ENCODE measurements around the gene AP1G2.
"Not testable (repeated sequence)": the region's sequence is repeated elsewhere in the genome, so short reads cannot be mapped to it uniquely, and the experiment has no call there.

The AP1G2 gene, protein sequence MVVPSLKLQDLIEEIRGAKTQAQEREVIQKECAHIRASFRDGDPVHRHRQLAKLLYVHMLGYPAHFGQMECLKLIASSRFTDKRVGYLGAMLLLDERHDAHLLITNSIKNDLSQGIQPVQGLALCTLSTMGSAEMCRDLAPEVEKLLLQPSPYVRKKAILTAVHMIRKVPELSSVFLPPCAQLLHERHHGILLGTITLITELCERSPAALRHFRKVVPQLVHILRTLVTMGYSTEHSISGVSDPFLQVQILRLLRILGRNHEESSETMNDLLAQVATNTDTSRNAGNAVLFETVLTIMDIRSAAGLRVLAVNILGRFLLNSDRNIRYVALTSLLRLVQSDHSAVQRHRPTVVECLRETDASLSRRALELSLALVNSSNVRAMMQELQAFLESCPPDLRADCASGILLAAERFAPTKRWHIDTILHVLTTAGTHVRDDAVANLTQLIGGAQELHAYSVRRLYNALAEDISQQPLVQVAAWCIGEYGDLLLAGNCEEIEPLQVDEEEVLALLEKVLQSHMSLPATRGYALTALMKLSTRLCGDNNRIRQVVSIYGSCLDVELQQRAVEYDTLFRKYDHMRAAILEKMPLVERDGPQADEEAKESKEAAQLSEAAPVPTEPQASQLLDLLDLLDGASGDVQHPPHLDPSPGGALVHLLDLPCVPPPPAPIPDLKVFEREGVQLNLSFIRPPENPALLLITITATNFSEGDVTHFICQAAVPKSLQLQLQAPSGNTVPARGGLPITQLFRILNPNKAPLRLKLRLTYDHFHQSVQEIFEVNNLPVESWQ

DNA sequence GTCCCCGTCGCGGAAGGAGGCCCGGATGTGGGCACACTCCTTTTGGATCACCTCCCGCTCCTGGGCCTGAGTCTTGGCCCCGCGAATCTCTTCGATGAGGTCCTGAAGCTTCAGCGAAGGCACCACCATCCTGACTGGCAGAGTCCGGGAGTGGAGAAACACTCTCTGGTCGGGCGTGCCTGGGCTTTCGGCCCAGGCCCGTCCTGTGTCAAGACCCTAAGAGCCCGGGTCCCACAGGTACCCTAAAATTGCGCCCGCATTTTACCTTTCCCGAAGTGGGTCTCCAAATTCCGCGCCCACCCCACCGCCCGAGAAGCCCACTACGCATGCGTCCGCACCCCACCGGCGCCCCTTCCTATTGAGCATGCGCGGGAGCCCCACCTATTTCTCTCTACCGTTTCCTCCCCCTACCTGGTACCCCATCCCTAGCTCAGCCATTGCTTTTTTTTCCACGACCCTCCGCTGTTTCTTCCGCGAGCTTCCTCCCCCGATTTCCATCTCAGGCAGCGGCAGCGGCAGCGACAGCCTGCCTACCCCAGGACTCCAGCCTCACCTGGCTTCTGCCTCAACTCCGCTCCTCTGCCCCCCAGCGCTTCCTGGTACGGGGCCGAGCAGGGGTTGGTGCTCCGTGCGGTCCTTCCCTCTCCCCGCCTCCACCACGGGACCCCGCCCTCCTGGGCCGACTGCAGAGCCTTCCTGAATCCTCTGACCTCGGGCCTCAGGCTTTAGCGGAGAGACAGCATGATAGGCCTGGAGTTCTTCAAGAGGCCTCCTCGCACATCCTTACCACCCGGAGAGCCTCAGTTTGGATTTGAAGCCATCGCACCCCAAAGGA lies at the start of gene AP1G2:
Gene AP1G2 (minus strand): TSS at position 606 of the 835 bp plus-strand sequence. CDS start 477 bp downstream, at position 129.
- DNase-seq: peak; percentile 94

DNA sequence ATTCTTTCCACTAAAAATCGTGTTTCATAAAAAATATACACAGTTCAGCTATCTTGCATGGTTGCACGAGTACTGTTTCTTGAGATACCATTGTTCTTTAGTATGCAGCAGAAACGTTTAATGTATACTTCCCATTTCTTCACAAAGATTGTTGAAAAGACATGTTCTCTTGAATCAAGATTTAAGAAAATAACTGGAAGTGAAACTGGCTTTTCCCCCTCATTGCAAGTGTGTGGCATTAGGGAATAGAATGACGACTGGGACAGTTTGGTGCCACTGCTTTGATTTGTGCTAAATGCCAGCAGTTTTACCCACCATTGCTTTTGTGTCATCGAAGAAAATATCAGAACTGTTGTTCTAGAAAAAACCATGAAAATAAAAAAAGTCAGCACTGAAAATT lies 48.3 kb upstream of the AP1G2 start:
- no peak for DNase-seq

DNA sequence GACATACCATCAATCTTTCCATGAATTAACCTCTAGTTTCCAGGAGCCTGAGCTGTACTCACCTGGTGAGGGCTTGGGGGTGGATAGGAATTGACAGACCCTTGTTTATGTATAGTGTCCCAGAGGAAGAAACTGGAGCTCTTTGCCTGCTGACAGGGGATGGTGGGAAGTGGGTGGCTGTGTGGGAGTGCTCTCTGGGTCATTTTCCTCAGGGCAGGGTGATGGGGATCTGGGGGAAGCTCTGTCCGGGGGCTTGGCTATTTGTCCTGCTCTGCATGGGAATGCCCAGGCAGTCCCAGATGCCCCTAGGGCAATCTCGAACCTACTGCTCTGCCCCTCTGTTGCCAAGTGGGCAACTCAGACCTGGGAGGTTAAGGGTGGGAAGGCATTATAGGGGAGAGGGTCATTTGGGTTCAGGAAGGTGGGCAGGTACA lies 46.8 kb upstream of the AP1G2 start:
- DNase-seq: no peak

DNA sequence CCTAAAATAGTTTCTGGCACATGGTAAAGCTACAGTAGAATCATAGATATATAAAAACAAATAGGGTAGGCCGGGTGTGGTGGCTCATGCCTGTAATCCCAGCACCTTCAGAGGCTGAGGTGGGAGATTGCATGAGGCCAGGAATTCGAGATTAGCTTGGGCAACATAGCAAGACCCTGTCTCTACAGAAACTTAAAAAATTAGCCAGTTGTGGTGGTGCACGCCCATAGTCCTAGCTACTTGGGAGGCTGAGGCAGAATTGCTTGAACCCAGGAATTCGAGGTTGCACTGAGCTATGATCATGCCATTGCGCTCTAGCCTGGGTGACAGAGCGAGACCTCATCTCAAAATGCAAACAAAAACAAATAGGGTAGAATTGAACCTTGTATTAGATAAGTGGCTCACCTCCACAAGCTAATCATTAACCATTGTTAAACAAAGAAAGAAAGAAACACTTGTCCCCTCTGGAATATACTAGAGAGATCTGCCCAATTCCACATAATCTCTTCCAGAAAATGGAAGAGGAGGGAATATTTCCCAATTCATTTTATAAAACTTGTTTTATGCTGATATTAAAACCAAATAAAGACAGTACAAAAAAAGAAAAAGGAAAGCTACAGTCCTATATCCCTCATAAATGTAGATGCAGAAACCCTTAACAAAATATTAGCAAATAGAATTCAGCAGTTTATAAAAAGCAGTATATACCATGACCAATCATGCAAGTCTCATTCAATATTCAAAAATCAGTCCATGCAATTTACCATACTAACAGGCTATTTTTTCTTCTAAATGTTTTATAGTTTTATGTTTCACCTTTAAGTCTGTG lies 45.9 kb upstream of the AP1G2 start:
- no peak for DNase-seq

DNA sequence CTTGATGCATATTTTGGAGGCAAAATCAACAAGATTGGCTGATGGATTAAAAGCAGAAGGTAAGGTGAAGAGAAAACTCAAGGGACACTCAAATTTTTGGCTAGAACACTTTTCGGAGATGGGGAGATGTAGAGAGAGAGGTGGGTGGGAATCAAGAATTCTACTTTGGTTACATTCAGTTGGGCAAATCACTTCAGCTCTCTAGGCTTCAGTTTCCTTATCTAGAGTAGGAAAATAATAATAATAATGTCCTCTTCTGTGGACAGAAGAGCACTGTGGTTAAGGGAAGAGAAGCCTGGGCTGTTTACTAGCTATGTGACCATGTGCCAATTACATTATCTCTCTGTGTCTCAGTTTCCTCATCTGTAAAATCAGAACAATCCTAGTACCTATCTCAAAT lies 45.2 kb upstream of the AP1G2 start:
- no peak for DNase-seq

DNA sequence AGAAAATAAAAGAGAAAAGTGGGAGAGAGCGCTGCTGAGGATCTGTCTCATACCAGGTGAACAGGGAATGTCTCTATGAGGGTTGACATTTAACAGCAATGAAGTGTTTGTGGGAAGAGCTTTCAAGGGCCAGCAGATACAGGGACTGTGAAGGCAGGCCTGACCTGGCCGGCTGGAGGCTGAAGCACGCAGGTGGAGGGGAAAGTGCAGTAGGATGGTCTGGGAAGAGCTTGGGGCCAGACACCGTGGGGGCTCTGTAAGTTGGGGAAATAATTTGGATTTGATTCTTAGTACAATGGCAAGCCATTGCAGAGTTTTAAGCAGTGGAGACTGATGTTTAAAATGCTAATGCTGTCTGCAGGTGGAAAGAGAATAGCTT lies 44.8 kb upstream of the AP1G2 start:
- no peak for DNase-seq

DNA sequence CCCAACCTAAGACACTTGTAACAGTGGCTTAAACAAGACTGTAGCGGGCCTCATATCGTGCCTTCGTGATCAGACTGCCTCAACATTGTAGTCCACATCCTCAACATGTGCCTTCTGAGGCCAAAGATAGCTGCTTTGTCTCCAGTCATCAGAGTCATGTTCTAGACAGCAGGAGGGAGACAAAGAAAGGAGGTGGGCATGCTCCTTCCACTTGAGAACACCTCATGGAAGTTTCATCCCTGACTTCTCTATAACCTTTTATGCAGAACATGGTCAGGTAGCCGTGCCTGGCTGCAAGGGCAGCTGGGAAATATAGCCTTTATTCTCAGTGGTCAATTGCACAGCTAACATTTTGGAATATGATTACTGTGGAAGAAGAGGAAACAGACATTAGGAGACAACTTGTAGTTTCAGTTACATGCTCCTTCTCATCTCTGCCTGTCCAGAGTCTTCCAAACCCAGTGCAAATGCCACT lies 43.3 kb upstream of the AP1G2 start:
- DNase-seq: no peak

DNA sequence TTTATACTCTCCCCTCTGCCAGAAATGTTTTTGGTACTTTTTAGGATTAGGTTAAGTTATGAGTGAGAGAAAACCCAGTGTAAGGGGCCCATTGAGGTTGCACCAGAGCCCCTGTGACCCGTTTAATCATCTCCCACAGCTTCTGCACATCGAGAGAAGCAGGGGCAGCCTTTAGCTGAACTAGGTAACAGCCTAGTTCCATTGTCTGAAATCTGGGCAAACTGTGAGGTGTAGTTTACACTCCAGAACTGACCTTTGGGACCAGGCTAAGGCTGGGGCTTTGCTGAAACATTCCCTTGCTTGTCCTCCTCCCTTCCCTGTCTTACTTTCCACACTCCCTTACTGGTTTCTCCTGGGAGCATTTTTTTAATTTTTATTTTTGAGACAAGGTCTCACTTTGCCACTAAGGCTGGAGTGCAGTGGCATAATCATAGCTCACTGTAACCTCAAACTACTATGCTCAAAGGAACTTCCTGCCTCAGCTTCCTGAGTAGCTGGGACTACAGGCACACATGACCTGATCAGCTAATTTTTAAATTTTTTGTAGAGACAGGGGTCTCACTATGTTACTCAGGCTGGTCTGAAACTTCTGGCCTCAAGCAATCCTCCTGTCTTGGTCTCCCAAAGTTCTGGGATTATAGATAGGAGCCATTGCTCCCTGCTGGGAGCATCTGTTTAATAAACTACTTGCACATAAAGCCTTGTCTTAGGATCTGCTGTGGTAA lies 42.7 kb upstream of the AP1G2 start:
- DNase-seq: no peak

DNA sequence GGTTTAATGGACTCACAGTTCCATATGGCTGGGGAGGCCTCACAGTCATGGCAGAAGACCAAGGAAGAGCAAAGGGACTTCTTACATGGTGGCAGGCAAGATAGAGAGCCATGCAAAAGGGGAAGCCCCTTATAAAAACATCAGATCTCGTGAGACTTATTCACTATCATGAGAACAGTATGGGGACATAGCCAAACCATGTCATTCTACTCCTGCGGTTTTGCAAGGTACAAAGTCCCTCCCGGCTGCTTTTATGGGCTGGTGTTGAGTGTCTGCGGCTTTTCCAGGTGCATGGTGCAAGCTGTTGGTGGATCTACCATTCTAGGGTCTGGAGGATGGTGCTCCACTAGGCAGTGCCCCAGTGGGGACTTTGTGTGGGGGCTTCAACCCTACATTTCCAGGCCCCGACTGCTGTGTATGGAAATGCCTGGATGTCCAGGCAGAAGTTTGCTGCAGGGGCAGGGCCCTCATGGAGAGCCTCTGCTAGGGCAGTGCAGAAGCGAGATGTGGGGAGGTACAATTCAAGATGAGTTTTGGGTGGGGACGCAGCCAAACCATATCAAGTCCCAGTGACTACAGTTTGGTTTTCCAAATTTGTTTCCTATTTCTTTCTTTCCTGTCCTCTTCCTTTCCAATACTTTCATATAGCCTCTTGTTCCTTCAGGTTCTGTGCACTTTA lies 42.0 kb upstream of the AP1G2 start:
- DNase-seq: not testable (repeated sequence)

DNA sequence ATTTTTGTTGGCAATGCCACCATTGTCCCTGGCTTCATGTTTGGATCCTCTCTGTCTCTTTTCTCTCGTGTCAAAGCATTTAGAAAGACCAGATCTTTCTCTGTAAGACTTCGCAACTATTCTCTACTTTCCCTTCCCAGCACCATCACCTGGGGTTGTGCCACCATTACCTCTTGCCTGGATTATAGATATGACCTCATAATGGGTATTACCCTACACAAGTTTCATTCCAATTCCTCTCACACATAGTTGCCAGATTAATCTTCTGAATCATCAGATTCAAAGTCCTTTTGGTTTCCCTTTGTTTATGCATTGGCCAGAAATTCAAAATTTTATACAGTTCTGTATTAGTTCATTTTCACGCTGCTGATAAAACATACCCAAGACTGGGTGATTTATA lies 41.4 kb upstream of the AP1G2 start:
- no peak for DNase-seq

DNA sequence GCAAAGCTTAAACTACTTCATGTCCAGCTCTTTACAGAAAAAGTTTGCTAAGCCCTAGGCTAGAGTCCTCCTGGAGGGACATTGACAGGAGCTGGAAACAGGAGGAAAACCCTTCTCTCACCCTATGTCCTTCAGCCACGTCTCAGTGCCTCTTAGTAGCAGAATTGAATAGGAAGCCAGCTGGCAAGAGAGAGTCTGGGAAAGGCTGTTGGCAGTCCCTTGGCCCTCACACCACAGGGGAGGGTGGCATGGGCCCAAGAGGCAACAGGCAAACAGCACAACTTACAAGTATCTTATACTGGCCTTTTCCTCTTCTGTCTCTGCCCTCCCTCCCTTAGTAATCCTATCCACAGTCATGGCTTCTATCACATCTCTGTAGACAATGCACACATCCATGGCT lies 40.9 kb upstream of the AP1G2 start:
- DNase-seq: no peak

DNA sequence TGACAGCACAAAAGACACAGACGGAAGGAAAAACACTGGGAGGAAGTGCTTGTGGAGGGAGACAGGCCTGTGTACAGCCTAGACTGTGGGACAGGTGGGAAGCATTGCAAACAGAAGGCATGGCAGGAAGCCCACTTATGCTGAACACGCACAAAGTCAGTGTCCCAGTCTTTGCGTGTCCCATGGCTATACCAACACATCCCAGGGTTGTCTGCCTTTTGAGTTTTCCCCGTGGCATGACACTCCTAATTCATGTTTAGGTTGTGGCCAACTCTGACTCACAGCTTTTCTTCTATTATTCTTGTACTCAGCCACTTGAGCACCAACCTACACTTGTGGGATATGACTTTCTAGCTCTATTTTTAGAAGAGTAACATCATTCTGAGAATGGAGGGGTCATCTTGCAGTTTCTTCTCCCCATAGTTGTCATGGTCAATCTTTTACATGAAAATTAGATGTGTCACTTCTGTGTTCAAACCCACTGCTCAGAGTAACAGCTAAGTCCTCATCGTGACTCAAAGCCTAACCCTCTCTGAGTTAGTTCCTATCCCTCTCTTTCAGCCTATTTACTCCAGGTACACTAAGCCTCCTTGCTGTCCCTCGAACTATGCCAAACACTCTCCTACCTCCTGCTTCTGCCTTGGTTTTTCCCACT lies 38.5 kb upstream of the AP1G2 start:
- peak; percentile 45 for DNase-seq

DNA sequence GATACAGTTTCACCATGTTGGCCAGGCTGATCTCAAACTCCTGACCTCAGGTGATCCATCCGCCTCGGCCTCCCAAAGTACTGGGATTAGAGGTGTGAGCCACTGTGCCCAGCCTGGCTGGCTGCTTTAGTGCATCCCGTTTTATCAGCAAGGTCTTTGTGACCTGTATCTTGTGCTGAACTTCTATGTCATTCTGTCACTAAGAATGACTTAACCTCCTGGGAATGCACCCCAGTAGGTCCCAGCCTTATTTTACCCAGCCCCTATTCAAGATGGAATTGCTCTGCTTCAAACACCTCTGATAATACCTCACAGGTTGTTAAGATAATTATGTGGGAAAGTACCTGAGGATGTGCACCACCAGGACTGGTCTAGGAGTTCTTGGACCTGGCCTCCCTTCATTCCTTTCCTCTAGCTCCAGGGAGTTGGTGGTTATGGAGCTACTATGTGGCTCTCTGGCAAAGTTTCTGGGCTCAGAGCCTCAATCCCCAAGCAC lies 37.1 kb upstream of the AP1G2 start:
- no peak for DNase-seq

DNA sequence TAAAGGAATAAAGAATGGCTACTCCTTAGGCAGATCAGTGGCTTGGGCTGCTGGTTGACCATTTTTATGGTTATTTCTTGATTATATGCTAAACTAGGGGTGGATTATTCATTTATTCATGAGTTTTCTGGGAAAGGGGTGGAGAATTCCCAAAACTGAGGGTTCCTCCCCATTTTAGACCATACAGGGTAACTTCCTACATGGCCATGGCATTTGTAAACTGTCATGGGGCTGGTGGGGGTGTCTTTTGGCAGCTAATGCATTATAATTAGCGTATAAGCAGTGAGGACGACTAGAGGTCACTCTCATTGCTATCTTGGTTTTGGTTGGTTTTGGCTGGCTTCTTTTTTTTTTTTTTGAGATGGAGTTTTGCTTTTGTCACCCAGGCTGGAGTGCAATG lies 36.6 kb upstream of the AP1G2 start:
- no peak for DNase-seq

DNA sequence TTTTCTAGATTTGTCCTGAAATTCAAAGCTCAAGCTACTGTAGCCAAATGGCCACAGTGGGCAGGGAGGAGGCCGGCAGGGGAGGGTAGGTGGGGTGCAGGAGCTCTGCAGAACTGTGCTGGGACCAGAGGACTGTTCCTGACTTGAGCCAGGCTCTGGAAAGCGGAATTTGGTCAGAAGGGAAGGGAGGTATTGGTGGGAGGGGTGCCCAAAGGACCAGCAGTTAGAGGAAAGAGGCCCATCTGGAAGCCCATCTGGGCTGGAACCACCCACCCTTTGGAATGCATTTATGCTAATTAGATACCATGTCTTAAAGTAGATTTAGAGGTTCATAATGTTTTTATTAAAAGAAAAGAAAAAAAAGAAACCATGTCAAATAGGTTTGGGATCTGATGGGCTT lies 35.5 kb upstream of the AP1G2 start:
- no peak for DNase-seq

DNA sequence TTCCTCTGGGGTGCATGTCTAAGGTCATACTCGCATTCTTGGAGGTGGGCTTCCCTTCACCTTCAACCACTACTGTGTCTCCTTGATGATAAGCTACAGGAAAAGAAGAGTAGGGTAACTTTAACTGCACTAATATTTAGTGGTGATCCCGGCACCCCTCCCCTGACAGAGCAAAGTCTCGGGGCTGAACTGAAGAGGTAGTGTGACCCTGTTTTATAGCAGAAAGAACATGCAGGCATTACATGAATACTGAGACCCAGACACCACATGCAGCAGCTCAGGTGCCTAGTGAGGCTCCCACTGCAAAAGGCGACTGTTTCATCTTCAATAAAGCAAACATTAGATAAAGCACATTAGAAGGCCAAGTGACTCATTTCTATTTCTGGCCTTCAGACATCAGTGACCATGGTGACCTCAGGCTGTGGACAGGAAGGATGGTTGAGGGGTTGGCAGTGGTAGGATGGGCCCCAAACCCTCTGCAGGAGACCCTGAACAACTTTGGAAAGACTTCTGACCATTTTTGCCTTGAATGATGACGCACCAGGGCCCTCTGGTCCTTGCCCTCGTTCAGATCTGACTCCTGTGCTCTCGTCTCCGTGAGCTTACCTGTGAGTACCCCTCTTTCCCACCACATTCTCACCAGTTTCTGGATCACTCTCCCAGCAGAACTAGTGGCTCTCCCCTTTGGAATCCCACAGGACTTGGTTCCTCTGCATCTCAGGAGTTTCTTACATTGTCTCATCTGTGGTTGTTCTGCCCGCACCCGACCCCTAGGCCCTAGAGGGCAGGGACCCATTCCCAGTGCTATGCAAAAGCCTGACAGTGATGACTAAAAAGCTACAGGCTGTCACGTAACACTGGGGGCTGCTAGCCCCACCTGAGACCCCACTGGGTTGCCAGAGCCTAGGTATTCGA lies 34.8 kb upstream of the AP1G2 start:
- DNase-seq: no peak

DNA sequence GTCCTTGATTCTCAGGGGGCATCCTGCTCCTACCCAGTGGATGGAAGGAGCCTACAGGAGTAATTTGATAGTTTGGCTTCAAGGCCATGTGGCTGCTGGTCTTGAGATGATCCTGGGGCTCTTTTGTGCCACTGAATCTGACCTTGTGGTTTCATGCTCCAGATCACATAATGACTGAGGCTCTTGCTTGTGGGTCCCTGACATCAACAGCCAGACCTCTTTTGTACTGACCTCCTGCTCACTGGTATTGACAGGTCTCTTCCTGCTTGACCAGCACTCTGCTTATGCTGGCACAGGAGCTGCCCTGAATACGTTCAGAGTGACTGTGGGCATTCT lies 34.2 kb upstream of the AP1G2 start:
- DNase-seq: no peak

DNA sequence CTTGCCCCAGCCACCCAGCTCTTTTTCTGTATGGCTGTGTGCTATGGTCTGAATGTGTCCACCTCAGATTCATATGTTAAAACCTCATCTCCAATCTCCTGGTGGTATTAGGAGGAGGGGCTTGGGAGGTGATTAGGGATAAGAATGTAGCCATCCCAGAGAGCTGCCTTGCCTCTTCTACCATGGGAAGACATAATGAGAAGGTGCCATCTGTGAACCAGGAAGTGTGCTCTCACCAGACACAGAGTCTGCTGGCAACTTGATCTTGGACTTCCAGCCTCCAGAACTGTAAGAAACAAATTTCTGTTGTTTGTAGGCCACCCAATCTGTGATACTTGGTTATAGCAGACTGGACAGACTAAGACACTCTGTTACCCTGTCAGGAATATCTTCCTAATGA lies 33.8 kb upstream of the AP1G2 start:
- DNase-seq: no peak

DNA sequence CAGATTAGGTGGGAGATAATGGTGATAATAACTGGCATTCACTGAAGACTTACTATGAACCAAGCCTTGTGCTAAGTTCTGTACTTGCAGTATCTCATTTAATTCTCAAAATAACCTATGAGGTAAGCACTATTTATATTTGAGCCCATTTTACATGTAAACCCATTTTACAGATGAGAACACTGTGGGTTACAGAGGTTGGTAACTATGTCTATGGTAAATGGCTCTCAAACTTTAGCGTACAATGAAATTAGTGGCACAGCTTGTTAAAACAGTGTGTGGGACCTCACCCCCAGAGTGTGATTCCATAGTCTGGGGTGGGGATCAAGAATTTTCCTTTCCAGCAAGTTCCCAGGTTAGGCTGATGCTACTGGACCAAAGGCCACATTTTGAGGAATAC lies 33.2 kb upstream of the AP1G2 start:
- no peak for DNase-seq
